T-helper 1 cell treated with Interleukin-12 subunit alpha and Interleukin-12 subunit beta and Interleukin-4 antibody, amounts not matched to agents 30 μg/mL and 1 μg/mL, for 36 hours (primary cell): Measurements from ENCODE around the gene ITGA2.

Experiments used
- H3K27ac Mint-ChIP-seq: one replicate; pipeline ENCODE4 v1.8.0; 2021; ENCODE audit warnings: mild to moderate bottlenecking, mixed read lengths
- H3K27me3 Mint-ChIP-seq: one replicate; pipeline ENCODE4 v1.8.0; 2021; ENCODE audit warnings: low read depth, mixed read lengths
- H3K36me3 Mint-ChIP-seq: one replicate; pipeline ENCODE4 v1.8.0; 2021; ENCODE audit warnings: low read depth, mixed read lengths
- H3K4me1 Mint-ChIP-seq: one replicate; pipeline ENCODE4 v1.8.0; 2021; ENCODE audit warnings: low read depth, mixed read lengths
- H3K4me3 Mint-ChIP-seq: one replicate; pipeline ENCODE4 v1.8.0; 2021; ENCODE audit warnings: mild to moderate bottlenecking, moderate library complexity, mixed read lengths
- H3K9me3 Mint-ChIP-seq: one replicate; pipeline ENCODE4 v1.8.0; 2021; ENCODE audit warnings: mixed read lengths

Gene ITGA2

GRCh38 chr5:53041071-53041692, 52.0 kb downstream of the ITGA2 start:
- peaks cover 57% of the 10 kb centered on the region for H3K4me1 Mint-ChIP-seq
- H3K9me3 Mint-ChIP-seq = no peaks in the 10 kb centered on the region
- H3K36me3 Mint-ChIP-seq = peaks cover 10% of the 10 kb centered on the region
- peak overlapping the region; percentile 84 for H3K27ac Mint-ChIP-seq
- H3K4me3 Mint-ChIP-seq = peak overlapping the region; percentile 74
- H3K27me3 Mint-ChIP-seq = no peaks in the 10 kb centered on the region

GRCh38 chr5:53041740-53042139, 52.6 kb downstream of the ITGA2 start:
- Mint-ChIP-seq H3K9me3 (no peaks in the 10 kb centered on the region), H3K27me3 (no peaks in the 10 kb centered on the region), H3K4me3 (no peak overlapping the region), H3K4me1 (peaks cover 51% of the 10 kb centered on the region), H3K27ac (peak overlapping the region; percentile 84), H3K36me3 (peaks cover 6% of the 10 kb centered on the region)

GRCh38 chr5:53045263-53045662, 56.1 kb downstream of the ITGA2 start:
- no peak overlapping the region for H3K4me3 Mint-ChIP-seq
- no peaks in the 10 kb centered on the region for H3K27me3 Mint-ChIP-seq
- no peaks in the 10 kb centered on the region for H3K9me3 Mint-ChIP-seq
- H3K4me1 Mint-ChIP-seq = peaks cover 28% of the 10 kb centered on the region
- peaks cover 16% of the 10 kb centered on the region for H3K36me3 Mint-ChIP-seq
- no peak overlapping the region for H3K27ac Mint-ChIP-seq

- Mint-ChIP-seq H3K27ac (no peak overlapping the region), H3K4me3 (no peak overlapping the region), H3K27me3 (no peaks in the 10 kb centered on the region), H3K9me3 (no peaks in the 10 kb centered on the region), H3K36me3 (peaks cover 20% of the 10 kb centered on the region), H3K4me1 (peaks cover 8% of the 10 kb centered on the region)
These were observed 59.1 kb downstream of the ITGA2 start for GRCh38 chr5:53048248-53048647.

- H3K4me3 Mint-ChIP-seq = no peak overlapping the region
- no peaks in the 10 kb centered on the region for H3K27me3 Mint-ChIP-seq
- H3K36me3 Mint-ChIP-seq = peaks cover 13% of the 10 kb centered on the region
- H3K4me1 Mint-ChIP-seq = no peaks in the 10 kb centered on the region
- no peak overlapping the region for H3K27ac Mint-ChIP-seq
- no peaks in the 10 kb centered on the region for H3K9me3 Mint-ChIP-seq
These were observed 63.3 kb downstream of the ITGA2 start for GRCh38 chr5:53052499-53052898.

- H3K9me3 Mint-ChIP-seq = no peaks in the 10 kb centered on the region
- peaks cover 15% of the 10 kb centered on the region for H3K36me3 Mint-ChIP-seq
- no peak overlapping the region for H3K4me3 Mint-ChIP-seq
- no peaks in the 10 kb centered on the region for H3K27me3 Mint-ChIP-seq
- H3K4me1 Mint-ChIP-seq = no peaks in the 10 kb centered on the region
- H3K27ac Mint-ChIP-seq = no peak overlapping the region
These were observed 64.2 kb downstream of the ITGA2 start for GRCh38 chr5:53053364-53053763.

- Mint-ChIP-seq H3K4me3 (no peak overlapping the region), H3K4me1 (no peaks in the 10 kb centered on the region), H3K27ac (no peak overlapping the region), H3K36me3 (peaks cover 23% of the 10 kb centered on the region), H3K9me3 (no peaks in the 10 kb centered on the region), H3K27me3 (no peaks in the 10 kb centered on the region)
These were observed 66.2 kb downstream of the ITGA2 start for GRCh38 chr5:53055365-53055764.

- Mint-ChIP-seq H3K9me3 (no peaks in the 10 kb centered on the region), H3K27me3 (no peaks in the 10 kb centered on the region), H3K36me3 (peaks cover 26% of the 10 kb centered on the region), H3K27ac (no peak overlapping the region), H3K4me3 (no peak overlapping the region), H3K4me1 (no peaks in the 10 kb centered on the region)
These were observed 70.1 kb downstream of the ITGA2 start for GRCh38 chr5:53059281-53059680.

GRCh38 chr5:53063176-53063575, 74.0 kb downstream of the ITGA2 start:
- H3K4me3 Mint-ChIP-seq = no peak overlapping the region
- H3K27ac Mint-ChIP-seq = no peak overlapping the region
- H3K4me1 Mint-ChIP-seq = peaks cover 11% of the 10 kb centered on the region
- peaks cover 36% of the 10 kb centered on the region for H3K36me3 Mint-ChIP-seq
- H3K9me3 Mint-ChIP-seq = no peaks in the 10 kb centered on the region
- peaks cover 4% of the 10 kb centered on the region for H3K27me3 Mint-ChIP-seq

GRCh38 chr5:53063791-53064190, 74.6 kb downstream of the ITGA2 start:
- H3K4me3 Mint-ChIP-seq = no peak overlapping the region
- H3K36me3 Mint-ChIP-seq = peaks cover 31% of the 10 kb centered on the region
- H3K4me1 Mint-ChIP-seq = peaks cover 11% of the 10 kb centered on the region
- peaks cover 4% of the 10 kb centered on the region for H3K27me3 Mint-ChIP-seq
- H3K9me3 Mint-ChIP-seq = no peaks in the 10 kb centered on the region
- H3K27ac Mint-ChIP-seq = no peak overlapping the region

GRCh38 chr5:53066088-53066487, 76.9 kb downstream of the ITGA2 start:
- H3K36me3 Mint-ChIP-seq = peaks cover 28% of the 10 kb centered on the region
- H3K27me3 Mint-ChIP-seq = peaks cover 4% of the 10 kb centered on the region
- no peak overlapping the region for H3K27ac Mint-ChIP-seq
- no peak overlapping the region for H3K4me3 Mint-ChIP-seq
- H3K9me3 Mint-ChIP-seq = no peaks in the 10 kb centered on the region
- H3K4me1 Mint-ChIP-seq = peaks cover 23% of the 10 kb centered on the region

- H3K4me3 Mint-ChIP-seq = no peak overlapping the region
- H3K4me1 Mint-ChIP-seq = peaks cover 29% of the 10 kb centered on the region
- peaks cover 4% of the 10 kb centered on the region for H3K27me3 Mint-ChIP-seq
- H3K27ac Mint-ChIP-seq = no peak overlapping the region
- H3K36me3 Mint-ChIP-seq = peaks cover 27% of the 10 kb centered on the region
- H3K9me3 Mint-ChIP-seq = no peaks in the 10 kb centered on the region
These were observed 78.5 kb downstream of the ITGA2 start for GRCh38 chr5:53067641-53068040.

- Mint-ChIP-seq H3K4me3 (no peak overlapping the region), H3K4me1 (peaks cover 34% of the 10 kb centered on the region), H3K27me3 (peaks cover 9% of the 10 kb centered on the region), H3K27ac (no peak overlapping the region), H3K9me3 (no peaks in the 10 kb centered on the region), H3K36me3 (peaks cover 31% of the 10 kb centered on the region)
These were observed 79.2 kb downstream of the ITGA2 start for GRCh38 chr5:53068291-53068836.

- H3K4me1 Mint-ChIP-seq = peaks cover 35% of the 10 kb centered on the region
- H3K9me3 Mint-ChIP-seq = no peaks in the 10 kb centered on the region
- H3K27ac Mint-ChIP-seq = peak overlapping the region; percentile 78
- peak overlapping the region; percentile 15 for H3K4me3 Mint-ChIP-seq
- H3K36me3 Mint-ChIP-seq = peaks cover 38% of the 10 kb centered on the region
- H3K27me3 Mint-ChIP-seq = peaks cover 11% of the 10 kb centered on the region
These were observed 80.5 kb downstream of the ITGA2 start for GRCh38 chr5:53069626-53070025.

- H3K27ac Mint-ChIP-seq = peak overlapping the region; percentile 41
- H3K4me3 Mint-ChIP-seq = no peak overlapping the region
- H3K9me3 Mint-ChIP-seq = no peaks in the 10 kb centered on the region
- peaks cover 7% of the 10 kb centered on the region for H3K27me3 Mint-ChIP-seq
- H3K4me1 Mint-ChIP-seq = peaks cover 35% of the 10 kb centered on the region
- peaks cover 47% of the 10 kb centered on the region for H3K36me3 Mint-ChIP-seq
These were observed 82.1 kb downstream of the ITGA2 start for GRCh38 chr5:53071298-53071697.
